HG03571 (cell line): ENCODE measurements around the gene CCDC9B.

ENCODE experiments used
- ATAC-seq: cut with Tn5 transposase; IDR thresholded peaks from one replicate; pipeline ENCODE4 v1.9.1; 2021; ENCODE audit not compliant: unreplicated experiment

Gene CCDC9B

DNA sequence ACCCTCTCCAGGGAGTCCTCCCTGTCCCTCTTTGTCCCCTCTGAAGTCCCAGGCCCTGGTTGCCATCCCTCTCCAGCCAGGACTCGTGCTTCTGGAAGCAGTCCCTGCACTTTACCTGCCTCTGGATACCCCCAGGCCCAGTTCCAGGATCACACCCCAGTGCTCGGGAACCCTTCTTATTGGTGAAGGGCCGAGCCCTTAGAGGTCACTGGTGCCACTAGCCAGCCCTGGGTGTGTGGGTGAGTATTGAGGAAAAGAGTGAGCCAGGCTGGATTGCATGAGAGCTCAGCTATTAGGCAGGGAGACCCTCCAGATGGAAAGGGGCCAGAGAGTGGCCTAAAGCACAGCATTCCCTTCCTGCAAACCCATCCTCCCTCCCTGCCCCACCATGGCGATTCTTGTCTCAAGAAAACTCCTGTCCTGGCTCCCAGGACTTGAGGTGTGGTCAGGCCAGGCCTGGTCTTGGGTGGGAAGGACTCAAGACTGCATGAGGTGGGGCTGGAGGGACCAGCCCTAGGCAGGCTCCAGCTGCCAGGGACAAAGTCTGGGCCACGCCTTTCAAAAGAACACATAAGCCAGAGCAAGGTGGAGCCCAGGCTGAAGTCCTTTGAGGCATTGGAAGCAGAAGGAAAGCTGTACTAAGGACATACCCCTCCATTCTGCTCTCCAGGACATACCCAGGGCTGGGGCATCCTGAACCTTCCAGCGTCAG, 5.3 kb upstream of the CCDC9B start:
- ATAC-seq, result no peak

DNA sequence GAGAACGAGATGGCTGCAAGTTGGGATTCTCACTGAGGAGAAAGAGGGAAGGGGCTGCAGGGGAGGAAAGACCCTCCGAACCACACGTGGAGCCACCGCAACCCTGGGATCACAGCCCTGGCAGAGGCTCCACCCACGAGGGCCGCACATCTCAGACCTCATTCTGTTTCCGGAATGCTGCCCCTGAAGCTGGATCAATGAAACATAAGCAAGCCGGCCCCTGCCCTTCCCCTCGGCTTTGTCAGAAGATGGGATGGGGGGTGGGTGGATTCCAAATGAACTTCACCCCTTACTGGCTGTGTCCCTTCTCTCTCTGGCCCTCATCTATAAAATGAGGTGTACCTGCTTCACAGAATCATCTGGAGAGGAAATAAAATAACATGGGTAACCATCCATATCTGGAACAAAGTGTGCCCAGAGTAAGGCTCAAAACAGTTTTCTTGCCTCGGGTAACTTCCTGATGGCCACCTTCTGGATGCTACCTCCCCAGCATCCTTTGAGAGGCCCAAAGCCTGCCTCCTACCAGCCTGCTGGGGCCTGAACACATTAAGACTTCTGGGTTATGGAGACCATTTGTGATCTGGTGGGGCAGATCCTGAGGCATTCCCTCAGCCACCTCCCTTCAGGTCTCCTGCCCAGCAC, 4.6 kb upstream of the CCDC9B start:
- no peak for ATAC-seq

DNA sequence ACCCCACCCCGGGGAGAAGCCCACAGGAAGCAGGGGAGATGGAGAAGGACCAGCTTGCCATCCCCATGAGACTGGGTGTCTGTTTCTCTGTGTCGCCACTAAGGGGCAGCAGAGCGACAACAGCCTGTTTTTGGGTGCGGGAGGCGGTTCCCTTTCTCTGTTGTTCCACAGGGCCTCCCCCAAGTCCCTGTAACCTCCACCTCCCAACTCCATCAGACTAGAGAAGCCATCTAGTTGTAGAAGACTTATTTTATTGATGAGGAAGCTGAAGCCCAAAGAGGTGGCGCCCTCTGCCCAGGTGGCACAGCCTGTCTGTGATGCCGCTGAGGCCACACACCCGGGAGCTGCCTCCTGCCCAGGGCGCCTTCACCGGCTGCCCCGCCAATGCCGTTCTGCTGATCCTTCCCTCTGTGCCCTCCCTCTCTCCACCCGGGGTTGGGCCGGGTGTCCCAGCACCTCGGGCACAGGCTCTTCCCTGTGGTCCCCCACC, 3.9 kb upstream of the CCDC9B start:
- ATAC-seq, result no peak

DNA sequence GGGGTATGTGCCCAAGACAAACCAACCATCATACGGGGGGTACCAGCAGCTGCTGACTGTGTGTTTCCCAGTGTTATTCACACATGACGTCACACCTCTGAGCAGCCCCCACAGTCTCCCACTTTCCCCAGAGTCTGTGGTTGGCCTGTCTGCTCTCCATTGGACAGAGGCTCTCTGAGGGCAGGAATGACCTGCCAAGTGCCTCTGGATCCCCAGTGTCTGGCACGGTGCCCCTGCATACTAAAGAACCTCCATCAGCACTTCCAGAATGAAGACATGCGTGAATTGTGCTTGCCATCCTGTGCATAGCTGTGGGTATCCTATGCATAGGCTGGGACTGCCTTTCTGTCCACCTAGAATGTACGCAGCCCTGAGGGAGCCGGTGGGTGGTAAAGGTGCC, 3.5 kb upstream of the CCDC9B start:
- no peak for ATAC-seq

DNA sequence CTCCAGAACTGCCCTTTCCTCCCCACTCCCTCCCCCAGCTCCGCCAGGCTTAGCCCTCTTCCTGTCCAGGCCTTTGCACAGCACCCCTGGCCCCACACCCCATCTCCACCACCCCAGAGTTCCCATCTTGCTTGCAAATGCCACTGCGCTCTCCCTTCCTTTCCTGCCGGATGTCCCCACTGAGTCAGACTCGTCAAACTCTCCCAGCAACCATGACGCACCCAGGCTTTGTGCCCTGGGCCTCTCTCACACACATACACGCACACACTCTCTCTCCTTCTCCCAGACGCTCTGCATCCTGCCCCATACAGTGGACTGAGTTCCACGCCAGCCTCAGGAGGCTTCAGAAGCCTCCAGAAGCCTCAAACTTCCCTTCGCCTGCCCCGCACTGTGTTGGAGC, 2.8 kb upstream of the CCDC9B start:
- ATAC-seq, result no peak

DNA sequence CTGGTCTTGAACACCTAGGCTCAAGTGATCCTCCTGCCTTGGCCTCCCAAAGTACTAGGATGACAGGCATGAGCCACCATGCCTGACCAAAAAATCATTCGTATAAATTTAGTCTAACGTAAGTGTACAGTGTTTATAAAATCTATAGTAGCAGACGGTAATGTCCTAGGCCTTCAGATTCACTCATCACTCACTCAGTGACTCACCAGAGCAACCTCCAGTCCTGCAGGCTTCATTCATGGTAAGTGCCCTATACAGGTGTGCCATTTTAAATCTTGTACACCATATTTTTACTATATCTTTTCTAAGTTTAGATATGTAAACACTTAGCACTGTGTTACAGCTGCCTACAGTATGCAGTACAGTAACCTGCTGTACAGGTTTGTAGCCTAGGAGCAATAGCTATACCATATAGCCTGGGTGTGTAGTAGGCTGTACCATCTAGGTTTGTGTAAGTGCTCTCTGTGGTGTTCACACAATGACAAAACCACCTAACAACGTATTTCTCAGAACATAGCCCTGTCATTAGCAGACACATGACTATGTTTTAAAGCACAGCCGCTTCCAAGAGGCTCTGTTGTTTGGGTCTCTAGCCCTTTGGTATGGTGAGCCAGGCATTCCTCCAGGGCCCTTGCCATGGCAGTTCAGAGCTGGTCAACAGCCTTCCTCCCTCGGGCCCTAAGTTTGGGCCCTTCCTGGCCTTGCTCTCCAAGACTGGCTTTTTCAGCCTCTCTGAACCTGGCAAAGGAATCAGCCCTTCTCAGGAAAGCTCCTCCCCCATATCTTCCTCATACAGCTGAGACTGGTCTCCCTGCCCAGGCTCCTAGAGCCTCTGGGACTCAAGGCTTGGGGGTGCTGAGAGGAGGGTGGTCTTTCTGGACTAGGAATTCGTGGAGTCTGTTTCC, 1.9 kb upstream of the CCDC9B start:
- no peak for ATAC-seq

DNA sequence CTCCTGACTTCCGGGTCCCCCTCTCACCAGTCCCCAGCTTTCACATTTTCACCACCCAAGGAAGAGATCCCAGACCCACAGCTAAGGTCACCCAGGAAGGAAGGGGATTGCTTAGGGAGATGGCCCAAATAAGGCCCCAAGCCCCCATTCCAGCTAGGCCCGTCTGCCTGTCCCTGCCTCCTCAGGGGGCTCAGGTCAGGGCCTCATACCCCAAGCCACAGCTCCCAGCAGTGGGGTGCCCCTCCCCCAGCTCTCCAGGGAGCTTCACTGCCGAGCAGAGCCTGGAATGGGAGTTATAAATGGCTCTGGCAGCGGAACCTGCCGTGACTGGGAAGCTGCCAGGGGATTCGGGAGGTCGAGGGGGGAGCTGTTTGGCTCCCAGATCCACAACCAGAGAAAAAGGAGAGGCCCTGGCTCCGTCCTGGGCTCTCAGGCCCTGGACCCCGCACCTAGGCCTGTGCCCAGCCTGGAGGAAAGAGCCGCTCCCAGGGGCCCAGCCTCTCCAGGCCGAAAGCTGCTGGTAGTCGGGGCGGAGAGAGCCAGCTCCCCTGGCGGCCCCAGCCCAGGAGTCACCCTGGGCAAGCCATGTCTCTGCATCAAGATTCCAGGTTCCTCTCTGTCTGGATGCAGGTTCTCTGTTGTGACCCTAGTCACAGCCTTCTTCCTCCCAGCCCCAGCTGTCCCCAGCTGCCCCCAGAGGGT, 550 bp downstream of the CCDC9B start:
- ATAC-seq, result no peak

DNA sequence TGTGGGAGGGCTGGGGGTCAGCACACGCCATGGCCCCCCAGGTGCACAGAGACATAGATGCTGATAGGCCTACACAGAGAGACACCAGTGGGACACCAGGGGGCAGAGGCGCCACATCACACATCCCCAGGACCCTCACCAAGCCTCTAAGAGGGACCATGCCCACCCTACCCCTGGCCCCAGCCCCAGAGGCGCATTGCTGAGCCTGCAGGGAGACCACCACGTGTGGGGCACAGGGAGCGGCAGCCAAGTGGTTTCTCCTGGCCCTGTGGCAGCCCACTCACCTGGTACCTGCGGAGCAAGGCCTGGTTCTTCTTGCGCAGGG, 1.2 kb downstream of the CCDC9B start:
- no peak for ATAC-seq

DNA sequence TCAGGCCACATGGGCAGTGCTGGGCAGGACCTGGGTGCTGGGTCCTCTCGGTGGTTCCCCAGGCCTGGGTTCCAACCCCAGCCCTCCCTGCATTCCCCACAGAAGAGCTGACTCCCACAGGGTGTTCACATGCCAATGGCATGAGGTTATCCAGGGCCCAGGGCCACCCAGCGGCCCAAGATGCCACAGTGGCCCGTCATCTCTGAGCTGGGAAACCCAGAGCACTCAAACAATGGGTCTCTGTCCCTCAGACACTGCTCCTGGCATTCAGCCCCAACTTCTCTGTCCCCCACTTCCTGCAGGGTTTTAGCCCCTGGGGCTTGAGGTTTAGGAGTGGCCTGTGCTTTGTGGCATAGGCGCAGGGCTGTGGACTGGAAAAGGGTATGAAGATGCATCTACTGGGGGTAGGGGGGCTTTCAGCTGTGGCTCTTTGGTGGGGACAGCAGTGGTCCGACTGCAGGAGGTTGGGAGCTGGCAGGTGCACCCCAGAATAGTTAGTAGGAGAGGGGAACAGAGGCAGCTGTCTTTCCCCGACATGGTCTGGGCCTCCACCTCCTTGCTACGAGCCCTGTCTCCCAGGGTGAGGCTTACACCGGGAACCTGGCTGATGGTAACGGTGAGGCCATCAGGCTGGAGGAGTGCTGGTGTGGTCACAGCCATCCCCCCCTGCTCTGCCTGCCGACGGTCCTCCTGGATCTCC, 1.7 kb downstream of the CCDC9B start:
- ATAC-seq, result no peak

DNA sequence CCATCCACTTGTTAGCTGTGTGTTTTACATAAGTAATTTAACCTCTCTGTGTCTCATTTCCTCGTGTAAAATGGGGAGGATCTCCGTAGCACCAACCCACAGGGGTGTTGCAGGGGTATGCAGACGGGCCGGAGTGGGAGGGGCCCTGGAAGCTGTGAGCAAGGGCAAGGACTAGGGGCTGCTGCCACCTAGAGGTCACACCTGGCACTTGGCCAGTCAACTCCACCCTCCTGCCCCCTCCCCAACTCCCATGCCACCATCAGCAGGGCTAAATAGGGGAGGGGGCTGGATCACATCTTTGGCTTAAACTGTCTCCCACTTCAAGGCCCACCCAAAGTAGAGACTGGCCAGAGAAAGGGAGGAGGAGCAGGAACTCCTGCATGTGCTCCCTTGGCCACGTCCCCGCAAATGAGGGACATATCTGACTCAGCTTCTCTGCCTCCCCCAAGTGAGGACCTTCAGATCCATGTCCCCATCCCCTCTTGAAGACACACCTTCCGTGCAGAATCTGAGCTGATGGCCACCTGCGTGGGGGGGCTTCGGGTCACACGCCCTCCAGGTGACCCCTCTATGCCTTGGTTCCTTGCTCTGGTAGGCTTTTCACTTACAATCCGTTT, 2.6 kb downstream of the CCDC9B start:
- ATAC-seq, result no peak

DNA sequence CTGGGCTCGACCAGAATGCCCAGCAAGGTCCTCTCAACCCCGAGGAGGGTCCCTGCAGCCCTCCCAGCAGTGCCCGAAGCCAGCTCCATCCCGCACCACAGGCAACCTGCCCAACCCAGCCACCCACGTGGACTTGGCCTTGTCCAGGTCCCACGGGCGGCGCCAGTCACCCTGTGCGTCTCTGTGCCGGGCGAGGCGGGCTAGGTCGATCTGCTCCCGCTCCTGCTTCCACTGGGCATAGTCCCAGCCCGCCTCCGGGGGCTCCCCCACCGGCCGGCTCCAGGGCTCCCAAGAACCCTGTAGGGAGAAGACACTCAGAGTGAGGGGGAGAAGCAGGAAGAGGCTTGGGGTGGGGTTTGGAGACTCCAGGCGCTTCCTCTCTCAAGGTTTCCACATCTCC, 3.1 kb downstream of the CCDC9B start:
- no peak for ATAC-seq

DNA sequence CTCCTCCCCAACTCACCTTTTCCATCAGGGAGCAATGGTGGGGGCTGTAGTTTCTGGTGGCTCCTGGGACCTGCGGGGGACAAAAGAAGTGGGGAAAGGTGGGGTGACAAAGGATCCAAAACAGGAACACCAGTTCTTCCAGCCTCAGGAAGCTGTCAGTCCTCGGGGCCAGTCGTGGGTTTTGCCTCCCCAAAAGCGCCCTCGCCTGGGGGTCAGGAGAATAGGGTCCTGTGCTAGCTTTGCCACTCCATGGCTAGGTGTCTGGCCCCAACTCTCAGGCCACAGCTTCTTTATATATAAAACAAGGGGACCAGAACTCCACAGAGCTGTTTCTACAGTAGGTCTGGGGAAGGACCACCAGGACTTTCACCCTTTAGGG, 4.0 kb downstream of the CCDC9B start:
- ATAC-seq, result no peak

DNA sequence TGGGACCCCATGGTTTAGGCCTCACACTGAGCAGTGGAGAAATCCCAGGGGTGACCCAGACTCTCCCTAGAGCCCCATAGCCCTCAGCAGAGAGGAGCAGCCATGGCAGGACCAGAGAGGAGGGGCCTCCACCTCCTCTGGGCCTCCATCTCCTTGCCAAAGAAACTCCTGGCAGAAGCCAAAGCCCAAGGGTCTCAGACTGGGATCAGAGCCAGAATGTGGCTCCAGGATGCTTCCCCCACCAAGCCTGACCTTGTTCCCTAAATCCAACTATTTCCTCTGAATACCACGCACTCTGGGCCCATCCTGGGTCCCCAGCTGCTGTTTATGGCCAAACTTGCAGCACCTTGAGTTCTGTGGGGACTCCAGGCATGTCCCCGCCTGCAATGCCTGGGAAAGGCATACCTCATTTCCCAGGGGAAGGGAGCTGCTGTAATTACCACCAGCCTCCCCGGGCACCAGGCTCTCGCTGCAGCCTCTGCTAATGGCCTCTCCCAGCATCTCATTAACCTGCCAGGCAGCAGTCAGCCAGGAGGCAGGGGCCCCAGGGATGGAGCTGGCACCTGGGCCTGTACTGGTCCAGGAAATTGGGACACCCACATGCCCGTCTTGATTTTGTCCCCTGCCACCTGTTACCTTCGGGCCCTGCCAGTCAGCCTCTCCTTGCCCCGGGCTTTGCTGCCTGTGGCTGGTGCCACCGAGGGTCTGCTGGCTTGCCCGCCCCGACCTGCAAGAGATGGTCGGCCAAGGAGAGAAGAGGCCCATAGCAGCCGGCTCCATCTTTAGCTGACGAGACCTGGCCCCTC, 4.6 kb downstream of the CCDC9B start:
- no peak for ATAC-seq

DNA sequence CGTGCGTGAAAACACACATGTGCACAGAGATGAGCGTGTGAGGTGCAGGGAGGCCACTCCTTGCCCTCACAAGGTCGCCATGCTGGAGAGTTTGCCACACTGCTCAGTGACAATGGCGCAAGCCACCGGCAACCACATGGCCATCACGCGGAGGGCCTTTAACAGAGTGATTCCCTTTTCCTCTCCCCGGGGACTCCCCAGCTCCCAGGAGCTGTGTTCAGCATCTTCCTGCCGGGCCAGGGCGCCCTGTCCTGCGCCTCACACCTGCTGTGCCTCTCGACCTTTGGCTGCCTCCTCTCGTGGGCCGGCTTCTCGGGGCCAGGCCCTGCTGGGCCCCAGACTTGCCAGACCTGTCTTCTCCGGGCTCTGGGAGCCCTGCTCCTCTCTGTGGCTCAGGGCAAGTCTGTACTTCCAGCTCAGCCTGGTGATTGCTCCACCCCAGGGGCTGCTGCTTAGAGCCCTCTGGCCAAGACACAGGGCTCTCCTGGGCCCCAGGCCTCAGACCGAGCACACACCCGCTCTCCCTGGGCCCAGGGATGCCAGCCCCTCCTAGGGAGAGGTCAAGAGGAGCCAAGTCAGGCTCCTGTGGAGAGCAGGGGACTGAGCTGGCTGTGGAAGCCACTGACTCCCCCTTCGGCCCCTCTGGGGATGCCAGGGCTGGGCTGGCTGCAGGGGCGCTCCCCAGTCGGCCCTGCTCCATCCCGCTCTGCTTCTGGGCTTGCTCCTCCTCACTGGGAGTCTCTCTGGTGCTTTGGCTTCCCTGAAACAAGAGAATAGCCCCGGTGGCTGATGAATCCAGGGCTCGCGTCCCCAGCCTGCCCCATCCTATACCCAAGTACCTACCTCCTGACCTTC, 5.6 kb downstream of the CCDC9B start:
- ATAC-seq, result no peak

DNA sequence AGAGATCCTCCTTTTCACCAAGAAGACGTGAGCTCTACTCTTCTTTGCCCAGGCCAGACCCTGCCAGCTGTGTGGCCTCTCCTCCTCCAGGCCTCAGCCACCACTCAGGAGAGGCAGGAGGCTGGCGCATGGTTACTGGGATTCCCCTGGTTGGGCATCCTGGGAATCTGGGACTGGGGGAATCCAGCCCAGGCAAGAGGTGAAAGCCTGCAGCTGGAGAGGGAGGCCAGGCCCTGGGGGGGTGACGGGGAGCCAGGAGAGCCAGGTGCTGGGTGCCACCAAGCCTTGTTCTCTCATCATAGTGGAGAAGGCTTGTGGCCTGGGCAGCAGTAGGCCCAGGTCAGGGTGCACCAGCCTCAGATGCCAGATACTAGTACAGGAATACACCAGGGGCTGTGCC, 6.2 kb downstream of the CCDC9B start:
- ATAC-seq, result no peak

DNA sequence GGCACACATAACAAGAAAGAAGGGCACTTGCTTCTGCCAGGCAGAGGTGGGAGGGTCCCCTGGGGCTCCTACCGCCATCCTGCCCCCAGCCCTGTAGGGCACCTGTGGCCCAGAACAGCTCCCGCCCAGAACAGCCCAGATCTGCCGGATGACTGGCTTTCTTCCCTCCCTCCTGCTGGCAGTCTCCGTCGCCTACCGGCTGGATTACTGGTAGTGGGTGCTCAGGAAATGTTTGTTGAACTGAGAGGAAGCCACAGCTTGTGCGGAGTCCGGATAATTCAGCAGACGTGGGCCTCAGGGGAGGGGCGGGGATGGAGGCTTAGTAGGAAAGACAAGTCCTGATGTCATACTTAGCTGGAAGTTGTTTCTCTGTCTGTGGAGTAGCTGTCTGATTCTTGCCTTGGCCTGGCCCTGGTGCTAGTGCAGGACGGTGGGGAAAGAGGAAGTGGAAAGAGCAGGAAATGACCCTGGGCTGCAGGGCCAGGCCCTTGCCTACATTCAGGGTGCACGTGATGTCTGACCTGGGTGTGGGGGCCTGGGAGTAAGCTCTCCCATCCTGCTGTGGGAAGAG, 6.7 kb downstream of the CCDC9B start:
- no peak for ATAC-seq

DNA sequence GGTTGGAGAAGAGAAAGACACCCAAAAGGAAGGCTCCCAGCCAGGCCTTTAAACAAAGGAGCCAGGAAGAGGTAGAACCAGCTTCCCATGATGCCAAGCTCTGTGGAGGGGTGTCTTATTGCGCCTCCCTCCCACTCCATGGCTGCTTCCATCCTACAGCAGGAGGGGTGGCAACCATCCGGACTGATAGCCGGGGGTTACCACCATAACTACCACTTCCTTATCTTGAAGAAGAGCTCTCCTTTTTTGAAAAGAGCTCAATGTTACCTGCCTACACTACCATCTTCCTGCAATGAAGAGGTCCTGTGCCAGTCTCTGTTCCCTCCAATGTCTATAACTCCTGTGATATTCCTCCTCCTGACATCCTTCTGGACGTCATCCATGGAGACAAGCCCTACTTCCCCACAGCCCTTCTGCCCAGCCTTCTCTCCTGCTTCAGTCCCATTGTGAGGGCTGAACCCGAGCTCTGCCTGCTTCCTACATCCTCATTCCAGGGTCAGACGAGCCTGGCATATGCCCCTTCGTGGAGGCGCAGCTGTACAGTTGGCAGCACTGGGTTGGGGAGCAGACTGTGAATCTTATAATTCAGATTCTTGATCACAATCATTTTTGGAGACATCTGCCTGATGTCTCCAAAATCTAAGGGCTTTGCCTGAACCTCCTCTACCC, 8.5 kb downstream of the CCDC9B start:
- ATAC-seq, result no peak

DNA sequence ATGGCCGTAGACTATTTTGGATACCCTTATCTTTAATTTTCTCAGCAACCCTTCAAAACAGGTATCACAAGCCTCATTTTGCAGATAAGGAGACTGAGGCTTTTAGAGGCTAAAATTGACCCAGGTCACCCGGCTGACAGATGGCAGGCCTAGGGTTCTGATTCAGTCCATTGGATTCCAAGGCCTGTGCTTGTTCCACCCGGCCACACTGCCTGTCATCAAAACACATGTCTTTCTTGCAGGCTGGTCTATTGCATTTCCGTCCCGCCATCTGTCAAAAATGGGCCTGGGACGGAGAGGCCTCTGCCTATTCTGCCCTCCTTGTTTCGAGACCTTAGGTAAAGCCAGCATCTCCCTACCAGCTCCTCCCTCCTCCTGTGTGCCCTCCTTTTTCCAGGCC, 9.1 kb downstream of the CCDC9B start:
- no peak for ATAC-seq
